Measurements from ENCODE around the gene ATP5F1E.

ATP5F1E gene

GRCh38 chr20:59048681-59049030 lies 16.5 kb upstream of the ATP5F1E start:
- Histone ChIP-seq H2BK5ac (ENCODE audit: low read depth, low read length, poor library complexity) (no peak overlapping the region), H3K79me2 (ENCODE audit: control insufficient read depth, insufficient read depth, low read length, poor library complexity) (no peaks in the 10 kb centered on the region), H2BK12ac (ENCODE audit: low read length) (no peak overlapping the region), H3K4me1 (ENCODE audit: control insufficient read depth in 1 of 2, insufficient read depth in 2 of 2, low read length in 2 of 2) (peaks cover 0 to 4% of the 10 kb centered on the region in 2 experiments), H3K27ac (ENCODE audit: low read depth, low read length) (no peak overlapping the region), H3K36me3 (ENCODE audit: control insufficient read depth in 1 of 2, insufficient read depth in 2 of 2, low read length in 2 of 2) (no peaks in the 10 kb centered on the region), H2AK5ac (ENCODE audit: low read length) (no peak overlapping the region), H3K14ac (ENCODE audit: low read length) (no peak overlapping the region), H4K8ac (ENCODE audit: low read depth, low read length) (no peak overlapping the region), H2AFZ (ENCODE audit: insufficient read depth, low read length, poor library complexity) (no peak overlapping the region), H3K9ac (ENCODE audit: low read length) (no peak overlapping the region), H3K18ac (ENCODE audit: low read length) (no peak overlapping the region), H3K9me3 (ENCODE audit: insufficient read depth, low read depth, low read length) (no peaks in the 10 kb centered on the region), H4K91ac (ENCODE audit: low read depth, low read length) (no peak overlapping the region), H3K23ac (ENCODE audit: low read length) (no peak overlapping the region), H3K4me3 (ENCODE audit: low read depth, low read length) (no peak overlapping the region), H2BK120ac (ENCODE audit: insufficient read depth, low read length, poor library complexity) (no peak overlapping the region), H3K27me3 (ENCODE audit: insufficient read depth, low read length) (no peaks in the 10 kb centered on the region), H4K12ac (ENCODE audit: low read depth, low read length) (no peak overlapping the region), H3K4me2 (ENCODE audit: low read length) (no peak overlapping the region), H3K4ac (ENCODE audit: low read depth, low read length) (no peak overlapping the region), H3K79me1 (ENCODE audit: low read length) (no peaks in the 10 kb centered on the region)
- peak; percentile 41 to 96 for DNase-seq
- no CpG with 5 or more reads among the region's 2 CpGs for WGBS (ENCODE audit: extremely low coverage, insufficient coverage, insufficient read length)

GRCh38 chr20:59047938-59048680 lies 16.0 kb upstream of the ATP5F1E start:
- Histone ChIP-seq H4K91ac (ENCODE audit: low read depth, low read length) (no peak overlapping the region), H3K4me1 (ENCODE audit: control insufficient read depth in 1 of 2, insufficient read depth in 2 of 2, low read length in 2 of 2) (peaks cover 0 to 6% of the 10 kb centered on the region in 2 experiments), H3K27ac (ENCODE audit: low read depth, low read length) (no peak overlapping the region), H4K12ac (ENCODE audit: low read depth, low read length) (no peak overlapping the region), H2BK120ac (ENCODE audit: insufficient read depth, low read length, poor library complexity) (no peak overlapping the region), H3K9ac (ENCODE audit: low read length) (no peak overlapping the region), H3K14ac (ENCODE audit: low read length) (no peak overlapping the region), H2BK12ac (ENCODE audit: low read length) (no peak overlapping the region), H3K18ac (ENCODE audit: low read length) (no peak overlapping the region), H3K9me3 (ENCODE audit: insufficient read depth, low read depth, low read length) (no peaks in the 10 kb centered on the region), H4K8ac (ENCODE audit: low read depth, low read length) (no peak overlapping the region), H3K27me3 (ENCODE audit: insufficient read depth, low read length) (no peaks in the 10 kb centered on the region), H3K79me1 (ENCODE audit: low read length) (peaks cover 1% of the 10 kb centered on the region), H3K79me2 (ENCODE audit: control insufficient read depth, insufficient read depth, low read length, poor library complexity) (no peaks in the 10 kb centered on the region), H3K4me3 (ENCODE audit: low read depth, low read length) (no peak overlapping the region), H3K36me3 (ENCODE audit: control insufficient read depth in 1 of 2, insufficient read depth in 2 of 2, low read length in 2 of 2) (no peaks in the 10 kb centered on the region), H2AFZ (ENCODE audit: insufficient read depth, low read length, poor library complexity) (no peak overlapping the region), H2BK5ac (ENCODE audit: low read depth, low read length, poor library complexity) (no peak overlapping the region), H2AK5ac (ENCODE audit: low read length) (no peak overlapping the region), H3K4me2 (ENCODE audit: low read length) (no peak overlapping the region), H3K4ac (ENCODE audit: low read depth, low read length) (no peak overlapping the region), H3K23ac (ENCODE audit: low read length) (no peak overlapping the region)
- WGBS (ENCODE audit: extremely low coverage, insufficient coverage, insufficient read length): no CpG with 5 or more reads among the region's 5 CpGs
- DNase-seq: peak; percentile 93 to 98

GRCh38 chr20:59046862-59047261 lies 14.7 kb upstream of the ATP5F1E start:
- H3K79me1 ChIP-seq (ENCODE audit: low read length): peaks cover 6% of the 10 kb centered on the region
- H3K4me3 ChIP-seq (ENCODE audit: low read depth, low read length): no peak overlapping the region
- no CpG with 5 or more reads among the region's 3 CpGs for WGBS (ENCODE audit: extremely low coverage, insufficient coverage, insufficient read length)
- H4K91ac ChIP-seq (ENCODE audit: low read depth, low read length): no peak overlapping the region
- H3K18ac ChIP-seq (ENCODE audit: low read length): no peak overlapping the region
- H4K8ac ChIP-seq (ENCODE audit: low read depth, low read length): no peak overlapping the region
- H3K14ac ChIP-seq (ENCODE audit: low read length): no peak overlapping the region
- H3K36me3 ChIP-seq (ENCODE audit: control insufficient read depth in 1 of 2, insufficient read depth in 2 of 2, low read length in 2 of 2): no peaks in the 10 kb centered on the region
- DNase-seq: no peak
- no peak overlapping the region for H3K23ac ChIP-seq (ENCODE audit: low read length)
- H3K4ac ChIP-seq (ENCODE audit: low read depth, low read length): no peak overlapping the region
- no peak overlapping the region for H3K4me2 ChIP-seq (ENCODE audit: low read length)
- no peaks in the 10 kb centered on the region for H3K27me3 ChIP-seq (ENCODE audit: insufficient read depth, low read length)
- H3K9ac ChIP-seq (ENCODE audit: low read length): no peak overlapping the region
- no peak overlapping the region for H2AFZ ChIP-seq (ENCODE audit: insufficient read depth, low read length, poor library complexity)
- H3K9me3 ChIP-seq (ENCODE audit: insufficient read depth, low read depth, low read length): no peaks in the 10 kb centered on the region
- no peak overlapping the region for H2BK12ac ChIP-seq (ENCODE audit: low read length)
- H2AK5ac ChIP-seq (ENCODE audit: low read length): no peak overlapping the region
- no peak overlapping the region for H3K27ac ChIP-seq (ENCODE audit: low read depth, low read length)
- no peak overlapping the region for H2BK5ac ChIP-seq (ENCODE audit: low read depth, low read length, poor library complexity)
- peaks cover 0 to 8% of the 10 kb centered on the region in 2 experiments for H3K4me1 ChIP-seq (ENCODE audit: control insufficient read depth in 1 of 2, insufficient read depth in 2 of 2, low read length in 2 of 2)
- H3K79me2 ChIP-seq (ENCODE audit: control insufficient read depth, insufficient read depth, low read length, poor library complexity): peaks cover 3% of the 10 kb centered on the region
- H4K12ac ChIP-seq (ENCODE audit: low read depth, low read length): no peak overlapping the region
- H2BK120ac ChIP-seq (ENCODE audit: insufficient read depth, low read length, poor library complexity): no peak overlapping the region

- Histone ChIP-seq H2BK120ac (ENCODE audit: insufficient read depth, low read length, poor library complexity) (no peak overlapping the region), H3K27me3 (ENCODE audit: insufficient read depth, low read length) (no peaks in the 10 kb centered on the region), H3K4ac (ENCODE audit: low read depth, low read length) (no peak overlapping the region), H3K79me2 (ENCODE audit: control insufficient read depth, insufficient read depth, low read length, poor library complexity) (peaks cover 3% of the 10 kb centered on the region), H3K9ac (ENCODE audit: low read length) (no peak overlapping the region), H3K36me3 (ENCODE audit: control insufficient read depth in 1 of 2, insufficient read depth in 2 of 2, low read length in 2 of 2) (no peaks in the 10 kb centered on the region), H2BK5ac (ENCODE audit: low read depth, low read length, poor library complexity) (no peak overlapping the region), H3K23ac (ENCODE audit: low read length) (no peak overlapping the region), H3K14ac (ENCODE audit: low read length) (no peak overlapping the region), H2AFZ (ENCODE audit: insufficient read depth, low read length, poor library complexity) (no peak overlapping the region), H2AK5ac (ENCODE audit: low read length) (no peak overlapping the region), H3K4me1 (ENCODE audit: control insufficient read depth in 1 of 2, insufficient read depth in 2 of 2, low read length in 2 of 2) (peaks cover 0 to 8% of the 10 kb centered on the region in 2 experiments), H3K4me2 (ENCODE audit: low read length) (no peak overlapping the region), H3K4me3 (ENCODE audit: low read depth, low read length) (no peak overlapping the region), H3K9me3 (ENCODE audit: insufficient read depth, low read depth, low read length) (no peaks in the 10 kb centered on the region), H3K27ac (ENCODE audit: low read depth, low read length) (no peak overlapping the region), H4K12ac (ENCODE audit: low read depth, low read length) (no peak overlapping the region), H2BK12ac (ENCODE audit: low read length) (no peak overlapping the region), H4K91ac (ENCODE audit: low read depth, low read length) (no peak overlapping the region), H4K8ac (ENCODE audit: low read depth, low read length) (no peak overlapping the region), H3K18ac (ENCODE audit: low read length) (no peak overlapping the region), H3K79me1 (ENCODE audit: low read length) (peaks cover 6% of the 10 kb centered on the region)
- DNase-seq: no peak
- WGBS (ENCODE audit: extremely low coverage, insufficient coverage, insufficient read length): no CpG with 5 or more reads among the region's 3 CpGs
Observed at GRCh38 chr20:59044796-59045195, 12.7 kb upstream of the ATP5F1E start.
